HEK293 (cell line): ENCODE measurements around the gene ARL13B.

Experiments
- FEZF1 ChIP-seq: fragments of 450-650 bp; formaldehyde crosslinking; IDR thresholded peaks from 2 replicates; pipeline ENCODE4 v1.5.1; 2016; ENCODE audit warnings: missing biosample characterization, missing genetic modification characterization
- GLI2 ChIP-seq: fragments of 450-650 bp; formaldehyde crosslinking; IDR thresholded peaks from 2 replicates; pipeline ENCODE4; 2017; ENCODE audit warnings: missing biosample characterization, missing genetic modification characterization, low read depth, borderline replicate concordance
- HIC1 ChIP-seq: fragments of 450-650 bp; formaldehyde crosslinking; IDR thresholded peaks from 2 replicates; pipeline ENCODE4 v1.5.1; 2016; ENCODE audit warnings: missing biosample characterization, missing genetic modification characterization
- INSM2 ChIP-seq: fragments of 450-650 bp; formaldehyde crosslinking; IDR thresholded peaks from 2 replicates; pipeline ENCODE4 v1.5.1; 2016; ENCODE audit warnings: missing biosample characterization, missing genetic modification characterization
- KLF1 ChIP-seq: fragments of 450-650 bp; formaldehyde crosslinking; IDR thresholded peaks from 2 replicates; pipeline ENCODE4 v1.5.1; 2016; ENCODE audit warnings: missing biosample characterization, missing genetic modification characterization
- KLF10 ChIP-seq: fragments of 450-650 bp; IDR thresholded peaks from 2 replicates; pipeline ENCODE4 v1.5.1; 2018; ENCODE audit warnings: missing biosample characterization, mild to moderate bottlenecking, missing genetic modification characterization
- SP7 ChIP-seq: fragments of 450-650 bp; formaldehyde crosslinking; IDR thresholded peaks from 2 replicates; pipeline ENCODE4 v1.5.1; 2016; ENCODE audit warnings: missing biosample characterization, missing genetic modification characterization
- TCF7L2 ChIP-seq: IDR thresholded peaks from 2 replicates; pipeline ENCODE4 v1.6.1; 2011; ENCODE audit warnings: low read depth, mild to moderate bottlenecking, inconsistent platforms, low read length, moderate library complexity, borderline replicate concordance
- TSHZ1 ChIP-seq: fragments of 450-650 bp; formaldehyde crosslinking; IDR thresholded peaks from 2 replicates; pipeline ENCODE4 v1.5.1; 2016; ENCODE audit warnings: missing biosample characterization, missing genetic modification characterization, borderline replicate concordance
- YY1 ChIP-seq: fragments of 450-650 bp; formaldehyde crosslinking; IDR thresholded peaks from 2 replicates; pipeline ENCODE4 v1.5.1; 2018; ENCODE audit warnings: missing biosample characterization, missing genetic modification characterization
- ZNF10 ChIP-seq: fragments of 450-650 bp; formaldehyde crosslinking; IDR thresholded peaks from 2 replicates; pipeline ENCODE4 v1.5.1; 2017; ENCODE audit warnings: missing biosample characterization, missing genetic modification characterization
- ZNF366 ChIP-seq: fragments of 450-650 bp; formaldehyde crosslinking; conservative IDR thresholded peaks from 2 replicates; pipeline ENCODE4 v1.5.1; 2016; ENCODE audit warnings: missing biosample characterization, missing genetic modification characterization
- ZNF394 ChIP-seq: fragments of 450-650 bp; formaldehyde crosslinking; IDR thresholded peaks from 2 replicates; pipeline ENCODE4 v1.5.1; 2016; ENCODE audit warnings: missing biosample characterization, missing genetic modification characterization, mild to moderate bottlenecking, moderate library complexity, borderline replicate concordance
- ZNF530 ChIP-seq: fragments of 450-650 bp; formaldehyde crosslinking; IDR thresholded peaks from 2 replicates; pipeline ENCODE4 v1.5.1; 2016; ENCODE audit warnings: low read depth, missing biosample characterization, missing genetic modification characterization
- ZNF580 ChIP-seq: fragments of 450-650 bp; formaldehyde crosslinking; IDR thresholded peaks from 2 replicates; pipeline ENCODE4 v1.5.1; 2016; ENCODE audit warnings: missing biosample characterization, missing genetic modification characterization
- ZNF629 ChIP-seq: fragments of 450-650 bp; formaldehyde crosslinking; IDR thresholded peaks from 2 replicates; pipeline ENCODE4 v1.5.1; 2017; ENCODE audit warnings: missing biosample characterization, missing genetic modification characterization
- ZNF664 ChIP-seq: fragments of 450-650 bp; formaldehyde crosslinking; IDR thresholded peaks from 2 replicates; pipeline ENCODE4 v1.5.1; 2016; ENCODE audit warnings: missing biosample characterization, missing genetic modification characterization
- ZNF677 ChIP-seq: fragments of 450-650 bp; IDR thresholded peaks from 2 replicates; pipeline ENCODE4 v1.5.0; 2018; ENCODE audit warnings: missing biosample characterization, mild to moderate bottlenecking, missing genetic modification characterization, moderate library complexity
- ZSCAN23 ChIP-seq: fragments of 450-650 bp; formaldehyde crosslinking; IDR thresholded peaks from 2 replicates; pipeline ENCODE4 v1.5.1; 2016; ENCODE audit warnings: missing biosample characterization, missing genetic modification characterization
- ZXDB ChIP-seq: fragments of 450-650 bp; formaldehyde crosslinking; IDR thresholded peaks from 2 replicates; pipeline ENCODE4 v1.5.1; 2016; ENCODE audit warnings: missing biosample characterization, missing genetic modification characterization
- TF ChIP-seq, protein P1 (sequence below): fragments of 450-650 bp; formaldehyde crosslinking; IDR thresholded peaks from 2 replicates; pipeline ENCODE4 v1.5.1; 2016; ENCODE audit warnings: missing biosample characterization, missing genetic modification characterization
- TF ChIP-seq, protein P2 (sequence below): fragments of 450-650 bp; formaldehyde crosslinking; IDR thresholded peaks from 2 replicates; pipeline ENCODE4 v1.5.1; 2016; ENCODE audit warnings: missing biosample characterization, missing genetic modification characterization

The ARL13B gene

DNA sequence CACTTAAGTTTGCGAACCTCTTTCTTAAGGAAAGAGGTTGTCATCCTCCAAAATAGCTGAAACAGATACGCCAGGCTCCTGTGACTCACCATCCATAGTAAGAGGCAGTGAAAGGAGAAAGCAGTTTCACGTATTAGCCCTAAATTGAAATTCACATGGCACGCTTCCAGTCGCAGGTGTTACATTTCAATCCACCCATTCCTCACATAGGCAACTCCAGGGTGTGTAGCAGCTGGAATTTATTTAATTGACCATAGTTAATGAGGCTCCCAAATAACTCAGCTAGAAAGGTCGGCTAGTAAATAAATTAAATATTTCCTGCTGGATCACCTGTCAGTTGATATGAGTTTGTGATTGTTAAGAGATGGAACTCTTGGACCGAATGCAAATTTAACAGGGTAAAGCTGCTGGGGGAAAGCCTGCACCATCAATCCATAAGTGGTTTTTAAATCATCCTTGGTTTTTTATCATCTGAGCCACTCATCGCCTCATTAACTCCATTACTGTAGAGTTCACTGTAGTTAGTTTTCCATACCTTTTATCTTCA is 102.5 kb downstream of the ARL13B start (continued):
- peak; percentile 64 for TF ChIP-seq TSHZ1 (tag by site-specific recombination)
- TF ChIP-seq INSM2 (tag by site-specific recombination) = peak; percentile 77
- no peak for TF ChIP-seq ZNF10 (tag by site-specific recombination)
- TF ChIP-seq ZNF366 = peak; percentile 75
- peak; percentile 68 for TF ChIP-seq SP7 (tag by site-specific recombination)
- TF ChIP-seq ZSCAN23 (tag by site-specific recombination) = 0 out of 2 replicates have a peak, but pooled peaks have one; percentile 11
- no peak for TF ChIP-seq YY1
- peak; percentile 88; the same call in 1 of the 2 replicates for TF ChIP-seq ZNF664 (tag by site-specific recombination)
- TF ChIP-seq, protein P1, sequence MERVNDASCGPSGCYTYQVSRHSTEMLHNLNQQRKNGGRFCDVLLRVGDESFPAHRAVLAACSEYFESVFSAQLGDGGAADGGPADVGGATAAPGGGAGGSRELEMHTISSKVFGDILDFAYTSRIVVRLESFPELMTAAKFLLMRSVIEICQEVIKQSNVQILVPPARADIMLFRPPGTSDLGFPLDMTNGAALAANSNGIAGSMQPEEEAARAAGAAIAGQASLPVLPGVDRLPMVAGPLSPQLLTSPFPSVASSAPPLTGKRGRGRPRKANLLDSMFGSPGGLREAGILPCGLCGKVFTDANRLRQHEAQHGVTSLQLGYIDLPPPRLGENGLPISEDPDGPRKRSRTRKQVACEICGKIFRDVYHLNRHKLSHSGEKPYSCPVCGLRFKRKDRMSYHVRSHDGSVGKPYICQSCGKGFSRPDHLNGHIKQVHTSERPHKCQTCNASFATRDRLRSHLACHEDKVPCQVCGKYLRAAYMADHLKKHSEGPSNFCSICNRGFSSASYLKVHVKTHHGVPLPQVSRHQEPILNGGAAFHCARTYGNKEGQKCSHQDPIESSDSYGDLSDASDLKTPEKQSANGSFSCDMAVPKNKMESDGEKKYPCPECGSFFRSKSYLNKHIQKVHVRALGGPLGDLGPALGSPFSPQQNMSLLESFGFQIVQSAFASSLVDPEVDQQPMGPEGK (tag by site-specific recombination) = 0 out of 2 replicates have a peak, but pooled peaks have one; percentile 16
- TF ChIP-seq, protein P2, sequence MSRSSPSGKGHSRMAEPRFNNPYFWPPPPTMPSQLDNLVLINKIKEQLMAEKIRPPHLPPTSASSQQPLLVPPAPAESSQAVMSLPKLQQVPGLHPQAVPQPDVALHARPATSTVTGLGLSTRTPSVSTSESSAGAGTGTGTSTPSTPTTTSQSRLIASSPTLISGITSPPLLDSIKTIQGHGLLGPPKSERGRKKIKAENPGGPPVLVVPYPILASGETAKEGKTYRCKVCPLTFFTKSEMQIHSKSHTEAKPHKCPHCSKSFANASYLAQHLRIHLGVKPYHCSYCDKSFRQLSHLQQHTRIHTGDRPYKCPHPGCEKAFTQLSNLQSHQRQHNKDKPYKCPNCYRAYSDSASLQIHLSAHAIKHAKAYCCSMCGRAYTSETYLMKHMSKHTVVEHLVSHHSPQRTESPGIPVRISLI (tag by site-specific recombination) = peak; percentile 69
- TF ChIP-seq FEZF1 (tag by site-specific recombination) = peak; percentile 70
- TF ChIP-seq ZNF580 (tag by site-specific recombination) = no peak
- TF ChIP-seq ZNF530 (tag by site-specific recombination) = no peak
- TF ChIP-seq ZNF677 (tag by site-specific recombination) = no peak
- TF ChIP-seq ZNF394 (tag by site-specific recombination) = 0 out of 2 replicates have a peak, but pooled peaks have one; percentile 27
- TF ChIP-seq GLI2 = peak; percentile 20; the same call in 1 of the 2 replicates
- peak; percentile 65 for TF ChIP-seq KLF1 (tag by site-specific recombination)
- TF ChIP-seq KLF10 (tag by site-specific recombination) = peak; percentile 79
- TF ChIP-seq TCF7L2 = peak; percentile 44; the same call in 1 of the 2 replicates
- TF ChIP-seq ZXDB (tag by site-specific recombination) = 0 out of 2 replicates have a peak, but pooled peaks have one; percentile 56
- TF ChIP-seq HIC1 (tag by site-specific recombination) = 0 out of 2 replicates have a peak, but pooled peaks have one; percentile 30
- peak; percentile 63; the same call in 1 of the 2 replicates for TF ChIP-seq ZNF629 (tag by site-specific recombination)
